GM12801 (cell line): ENCODE data around the gene MAST4.

Source experiments
- CTCF ChIP-seq: IDR thresholded peaks from one replicate; pipeline ENCODE4 v1.5.1; 2011; ENCODE audit warnings: control low read depth; ENCODE audit not compliant: insufficient read length; ENCODE audit errors: extremely low read depth

The MAST4 gene

DNA sequence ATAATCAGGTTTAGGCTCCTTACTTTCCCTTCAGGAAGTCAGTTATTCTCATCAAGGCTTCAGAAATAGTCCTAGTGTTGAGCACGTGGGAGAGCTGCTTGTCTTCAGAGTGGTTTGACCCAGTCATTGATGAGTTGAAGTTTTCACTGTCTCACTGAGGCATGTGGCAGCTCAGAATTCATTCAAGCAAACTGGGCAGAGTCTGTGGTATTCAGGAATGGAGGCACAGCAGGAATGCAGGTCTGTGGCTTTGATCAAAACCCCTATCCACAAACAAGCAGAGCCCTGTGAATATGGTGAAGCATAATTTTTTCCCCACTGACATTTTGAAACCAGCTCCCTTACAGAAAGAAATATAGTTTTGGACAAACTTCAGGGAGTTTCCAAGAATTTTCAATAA, 393.1 kb downstream of the MAST4 start:
- TF ChIP-seq CTCF = no peak

DNA sequence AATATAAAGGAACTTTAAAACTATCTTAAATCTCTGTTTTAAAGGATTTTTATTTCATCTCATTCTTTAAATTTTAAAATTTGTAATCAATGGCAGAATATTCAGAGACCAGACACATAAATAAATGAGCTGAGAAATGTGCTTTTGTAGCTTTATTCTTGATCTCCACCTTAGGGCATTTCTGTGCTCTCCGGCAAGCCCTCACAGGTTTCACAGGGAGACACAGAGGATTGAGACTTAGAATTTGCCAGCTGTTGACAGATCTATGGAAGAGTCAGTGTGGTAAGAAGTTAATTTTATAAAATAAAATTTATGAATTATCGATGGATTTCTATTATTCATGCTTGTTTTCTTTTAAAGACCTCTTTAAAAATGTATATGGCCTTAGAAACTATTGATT, 393.6 kb downstream of the MAST4 start:
- no peak for TF ChIP-seq CTCF

DNA sequence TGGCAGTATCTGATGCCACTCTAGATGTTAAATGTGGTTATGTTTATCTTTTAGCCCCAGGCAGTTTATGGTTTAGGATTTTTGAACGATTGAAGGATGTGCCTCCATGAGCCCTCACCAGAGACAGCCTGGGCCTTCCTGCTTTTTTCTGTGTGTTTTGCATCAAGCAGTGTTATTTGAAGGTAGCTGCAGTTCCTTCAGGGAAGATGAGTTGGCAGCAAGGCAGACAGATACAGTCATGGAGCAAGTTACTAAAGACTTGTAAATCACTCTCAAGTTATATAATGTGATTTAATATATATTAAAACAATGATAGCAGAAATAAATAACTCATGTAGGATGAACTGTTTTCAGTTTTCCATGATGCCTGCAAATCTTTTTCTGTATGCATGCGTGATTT, 395.6 kb downstream of the MAST4 start:
- no peak for TF ChIP-seq CTCF

DNA sequence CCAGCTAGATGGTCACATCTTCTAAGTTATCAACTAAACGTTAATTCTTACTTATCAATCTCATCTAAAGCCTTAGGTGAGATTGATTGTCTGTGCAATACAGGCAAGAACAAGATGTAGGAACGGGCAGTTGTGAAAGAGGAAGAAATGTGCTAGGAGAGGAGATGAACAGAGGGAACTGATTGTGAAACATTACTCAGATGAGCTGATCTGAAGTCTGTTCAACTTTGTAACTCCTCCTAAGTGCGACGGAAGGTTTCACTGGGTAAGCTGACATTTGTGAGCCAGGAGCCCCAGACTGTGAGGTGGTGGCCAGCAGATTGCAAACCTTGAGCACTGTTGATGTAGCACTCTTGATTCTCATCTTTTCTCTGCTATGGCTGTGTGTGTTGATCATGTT, 396.4 kb downstream of the MAST4 start:
- no peak for TF ChIP-seq CTCF

- no peak for TF ChIP-seq CTCF
These were observed 397.3 kb downstream of the MAST4 start for GRCh38 chr5:66993448-66993847.

DNA sequence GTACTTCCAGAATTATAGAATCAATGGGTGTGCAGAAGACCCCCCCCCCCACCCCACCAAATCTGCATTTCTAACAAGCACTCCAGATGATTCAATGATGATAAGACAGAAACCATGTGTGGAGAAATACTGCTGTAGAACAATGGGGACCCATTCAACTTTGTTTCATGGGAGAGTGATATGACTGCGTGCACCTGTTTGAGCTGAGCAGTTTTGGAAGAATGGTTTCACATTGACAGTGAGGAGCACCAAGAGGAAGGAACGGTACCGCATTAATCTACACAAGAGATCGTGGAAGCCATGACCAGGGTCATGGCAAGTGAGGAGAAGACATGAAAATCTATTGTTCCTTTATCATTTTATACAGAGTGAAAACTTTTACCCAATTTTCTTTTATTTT, 397.7 kb downstream of the MAST4 start:
- no peak for TF ChIP-seq CTCF

GRCh38 chr5:66994790-66995189, 398.6 kb downstream of the MAST4 start:
- TF ChIP-seq CTCF = no peak
